ENCODE data around the gene PPM1N.

DNA sequence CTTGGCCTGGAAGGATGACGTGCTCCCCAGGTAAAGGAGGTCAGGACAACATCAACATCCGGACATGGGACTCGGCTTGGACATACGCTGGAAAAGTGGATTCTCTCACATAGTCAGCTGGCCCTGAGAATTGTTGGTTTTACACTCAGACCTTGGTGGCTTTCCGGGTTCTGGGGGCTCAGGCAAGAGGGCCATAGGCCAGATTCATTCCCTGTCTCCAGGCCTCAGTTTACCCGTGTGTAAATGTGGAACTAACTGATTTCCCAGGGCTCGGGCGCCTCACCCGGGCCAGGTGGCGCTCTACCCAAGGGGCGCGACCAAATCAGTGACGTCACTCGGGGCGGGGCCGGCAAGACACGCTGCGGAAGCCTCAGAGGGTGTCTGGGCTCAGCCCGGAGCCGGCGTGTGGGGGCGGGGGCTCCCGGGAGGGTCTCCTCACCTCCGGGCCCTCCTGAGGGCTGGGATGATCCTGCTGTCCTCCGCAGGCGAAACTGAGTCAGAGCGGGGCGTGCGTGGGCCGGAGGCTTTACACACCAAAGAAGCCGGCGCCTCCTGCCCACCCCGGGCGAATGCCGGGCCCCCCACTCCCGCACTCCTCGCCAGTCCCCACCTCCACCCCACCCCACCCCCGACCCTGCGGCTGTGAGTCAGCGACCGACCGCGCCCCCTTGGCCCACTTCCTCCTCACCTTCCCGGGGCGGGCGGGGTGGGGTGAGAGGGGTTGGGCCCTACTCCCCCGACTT, 8.2 kb downstream of the PPM1N start:
- TF ChIP-seq, protein P1, sequence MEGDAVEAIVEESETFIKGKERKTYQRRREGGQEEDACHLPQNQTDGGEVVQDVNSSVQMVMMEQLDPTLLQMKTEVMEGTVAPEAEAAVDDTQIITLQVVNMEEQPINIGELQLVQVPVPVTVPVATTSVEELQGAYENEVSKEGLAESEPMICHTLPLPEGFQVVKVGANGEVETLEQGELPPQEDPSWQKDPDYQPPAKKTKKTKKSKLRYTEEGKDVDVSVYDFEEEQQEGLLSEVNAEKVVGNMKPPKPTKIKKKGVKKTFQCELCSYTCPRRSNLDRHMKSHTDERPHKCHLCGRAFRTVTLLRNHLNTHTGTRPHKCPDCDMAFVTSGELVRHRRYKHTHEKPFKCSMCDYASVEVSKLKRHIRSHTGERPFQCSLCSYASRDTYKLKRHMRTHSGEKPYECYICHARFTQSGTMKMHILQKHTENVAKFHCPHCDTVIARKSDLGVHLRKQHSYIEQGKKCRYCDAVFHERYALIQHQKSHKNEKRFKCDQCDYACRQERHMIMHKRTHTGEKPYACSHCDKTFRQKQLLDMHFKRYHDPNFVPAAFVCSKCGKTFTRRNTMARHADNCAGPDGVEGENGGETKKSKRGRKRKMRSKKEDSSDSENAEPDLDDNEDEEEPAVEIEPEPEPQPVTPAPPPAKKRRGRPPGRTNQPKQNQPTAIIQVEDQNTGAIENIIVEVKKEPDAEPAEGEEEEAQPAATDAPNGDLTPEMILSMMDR (conservative IDR thresholded peaks at IDR 0.05 in 1 of 2, IDR thresholded peaks at IDR 0.05 in 1 of 2; ENCODE audit: extremely low read depth in 1 of 2, insufficient read depth in 1 of 2, low read depth in 1 of 2, low read length in 2 of 2) = peak; percentile 17 to 69
- no peak for TF ChIP-seq EZH2 (IDR thresholded peaks at IDR 0.05; ENCODE audit: borderline replicate concordance, low read length)

All from mammary epithelial cell (primary cell).